ELF-1 (cell line): ENCODE data around the gene GRIK3.
A peak's percentile ranks its signal among the peaks of the same experiment; 100 is the strongest.
"Not testable (repeated sequence)": the region's sequence is repeated elsewhere in the genome, so short reads cannot be mapped to it uniquely, and the experiment has no call there.

Experiments used
- DNase-seq: peaks from one replicate; pipeline ENCODE4 v3.0.0-alpha.2; 2016; ENCODE audit warnings: low read depth, low spot score

The GRIK3 gene

DNA sequence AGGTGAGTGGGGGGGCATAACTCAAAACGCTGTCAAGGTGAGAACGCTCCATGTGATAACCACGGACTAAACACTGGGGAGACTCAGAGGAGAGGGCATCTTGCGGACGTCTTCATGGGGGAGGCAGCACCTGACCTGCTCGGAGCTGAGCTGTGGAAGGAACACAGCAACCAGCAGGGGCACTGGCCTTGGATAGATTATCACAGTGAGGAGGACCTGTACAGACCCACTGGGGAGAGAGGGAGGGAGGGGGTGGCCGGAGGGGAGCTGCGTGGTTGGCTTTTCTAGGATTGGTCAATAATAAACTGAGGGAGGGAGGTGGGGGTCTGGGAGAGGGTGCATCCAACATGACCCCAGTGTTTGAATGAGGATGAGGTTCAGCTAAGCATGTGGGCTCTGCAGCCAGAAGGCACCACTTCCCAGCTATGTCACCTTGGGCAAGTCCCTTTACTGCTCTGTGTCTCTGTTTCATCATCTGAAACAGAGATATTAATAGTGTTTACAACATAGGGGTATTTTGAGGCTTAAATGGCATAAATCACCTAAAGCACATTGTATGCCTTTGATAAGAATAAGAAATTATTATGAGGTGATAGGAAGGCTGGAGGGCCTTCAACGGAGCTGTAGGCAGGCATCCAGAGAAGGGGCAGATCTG is 123.3 kb downstream of the GRIK3 start:
- DNase-seq, result no peak

GRCh38 chr1:36909946-36910725 is 124.2 kb downstream of the GRIK3 start:
- DNase-seq, result no peak

GRCh38 chr1:36909359-36909758 is 125.0 kb downstream of the GRIK3 start:
- not testable (repeated sequence) for DNase-seq

GRCh38 chr1:36908096-36908495 is 126.2 kb downstream of the GRIK3 start:
- DNase-seq, result no peak

- no peak for DNase-seq
Observed at GRCh38 chr1:36906555-36906954, 127.8 kb downstream of the GRIK3 start.

DNA sequence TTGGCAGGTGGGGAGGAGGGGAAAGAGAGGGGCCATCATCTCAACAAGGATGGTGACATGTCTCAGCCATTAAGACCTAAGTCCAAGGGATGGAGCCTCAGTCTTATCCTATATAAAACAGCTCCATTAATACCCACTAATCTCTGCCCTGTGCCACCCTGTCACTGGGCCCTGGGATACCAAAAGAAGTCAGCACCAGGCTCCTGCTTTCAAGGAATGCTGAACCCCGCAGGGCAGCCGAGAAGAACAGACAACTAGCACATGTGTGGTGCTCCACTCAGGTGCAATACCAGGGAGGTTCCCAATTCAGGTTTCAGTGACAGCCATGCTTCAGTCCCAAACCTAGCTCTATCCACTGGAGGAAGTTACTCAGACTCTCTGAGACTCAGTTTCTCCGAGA is 128.4 kb downstream of the GRIK3 start:
- no peak for DNase-seq

DNA sequence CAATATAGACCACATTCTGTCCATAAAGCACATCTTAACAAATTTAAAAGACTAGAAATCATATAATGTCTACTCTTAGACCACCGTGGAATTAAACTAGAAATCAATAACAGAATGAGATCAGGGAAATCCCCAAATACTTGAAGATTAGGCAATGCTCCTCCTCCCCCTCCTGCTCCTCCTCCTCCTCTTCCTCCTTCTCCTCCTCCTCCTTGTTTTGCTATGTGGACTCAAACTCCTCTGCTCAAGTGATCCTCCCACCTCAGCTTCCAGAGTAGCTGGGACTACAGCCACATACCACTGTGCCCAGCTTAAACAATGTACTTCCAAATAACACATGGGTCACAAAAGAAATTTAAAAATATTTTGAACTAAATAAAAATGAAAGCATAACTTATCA is 134.2 kb downstream of the GRIK3 start:
- DNase-seq, result no peak

GRCh38 chr1:36897813-36898212 is 136.5 kb downstream of the GRIK3 start:
- not testable (repeated sequence) for DNase-seq

- no peak for DNase-seq
Observed at GRCh38 chr1:36894824-36895223, 139.5 kb downstream of the GRIK3 start.

GRCh38 chr1:36890776-36891175 is 143.5 kb downstream of the GRIK3 start:
- no peak for DNase-seq

DNA sequence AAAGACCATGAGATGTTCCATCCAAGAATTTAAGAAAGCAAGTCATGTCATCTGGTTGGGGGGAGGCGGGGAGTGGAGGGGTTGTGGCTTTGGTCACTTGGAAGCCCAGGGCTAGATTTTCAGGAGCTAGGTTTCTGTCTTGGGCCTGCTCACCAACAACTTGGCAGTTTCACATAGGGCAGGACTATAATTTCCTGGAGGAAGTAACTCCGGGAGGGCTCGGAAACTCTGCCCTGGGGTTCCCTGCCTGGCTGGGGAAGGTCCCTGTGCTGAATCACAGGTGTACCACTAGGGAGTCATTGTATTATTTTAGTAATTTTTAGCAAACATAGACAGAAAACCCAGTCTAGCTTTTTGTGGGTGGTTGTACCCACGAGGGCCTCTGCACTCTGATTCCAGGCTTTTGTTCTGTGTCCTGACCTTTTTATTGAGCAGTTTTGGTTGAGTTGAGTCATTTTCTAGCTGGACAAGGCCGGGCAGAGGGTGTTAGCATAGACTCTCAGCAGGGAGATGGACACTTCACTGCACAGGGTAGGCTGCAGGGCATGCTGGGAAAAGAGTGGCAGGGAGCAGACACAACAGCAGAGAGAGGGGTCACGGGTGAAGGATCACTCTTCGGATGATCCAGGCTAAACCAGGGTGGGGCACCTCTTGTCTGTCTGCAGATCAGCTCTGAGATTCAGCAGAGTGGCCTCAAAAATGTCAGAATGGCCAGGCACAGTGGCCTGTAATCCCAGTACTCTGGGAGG is 144.7 kb downstream of the GRIK3 start:
- peak; percentile 0 for DNase-seq

DNA sequence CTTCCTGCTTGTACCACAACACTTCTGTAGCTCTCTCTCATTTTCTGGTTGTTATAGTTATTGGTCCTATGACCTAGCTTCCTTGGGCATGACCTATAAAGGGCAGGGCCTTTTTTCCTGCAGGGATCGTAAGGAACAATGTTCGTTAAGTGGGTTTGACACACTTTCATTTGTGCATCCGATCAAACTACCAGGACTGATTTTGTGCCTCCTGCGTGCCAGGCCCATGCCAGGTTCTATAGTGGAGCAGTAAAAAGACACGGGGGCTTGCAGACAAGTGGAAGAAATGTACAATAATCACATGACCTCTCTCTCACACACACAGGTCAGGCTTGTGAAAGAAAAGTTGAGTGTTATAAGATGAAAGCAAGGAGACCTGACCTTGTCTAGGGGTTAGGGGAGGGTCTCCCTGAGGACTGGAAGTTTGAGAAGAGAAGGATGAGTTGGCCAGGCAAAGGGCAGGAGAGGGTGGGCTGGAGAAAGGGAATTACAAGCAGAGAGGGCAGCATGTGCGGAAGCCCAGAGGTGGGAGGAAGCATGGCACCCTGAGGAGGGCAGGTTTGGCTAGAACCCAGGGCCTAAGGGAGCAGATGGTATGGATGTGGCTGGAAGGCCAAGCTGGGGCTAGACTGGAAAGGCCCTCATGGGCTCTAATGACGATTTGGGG is 145.4 kb downstream of the GRIK3 start:
- DNase-seq, result no peak

- DNase-seq, result peak; percentile 37
Observed at GRCh38 chr1:36885540-36886357, 148.6 kb downstream of the GRIK3 start.

- DNase-seq, result no peak
Observed at GRCh38 chr1:36884801-36885200, 149.5 kb downstream of the GRIK3 start.

- DNase-seq, result peak; percentile 0
Observed at GRCh38 chr1:36884029-36884701, 150.2 kb downstream of the GRIK3 start.

DNA sequence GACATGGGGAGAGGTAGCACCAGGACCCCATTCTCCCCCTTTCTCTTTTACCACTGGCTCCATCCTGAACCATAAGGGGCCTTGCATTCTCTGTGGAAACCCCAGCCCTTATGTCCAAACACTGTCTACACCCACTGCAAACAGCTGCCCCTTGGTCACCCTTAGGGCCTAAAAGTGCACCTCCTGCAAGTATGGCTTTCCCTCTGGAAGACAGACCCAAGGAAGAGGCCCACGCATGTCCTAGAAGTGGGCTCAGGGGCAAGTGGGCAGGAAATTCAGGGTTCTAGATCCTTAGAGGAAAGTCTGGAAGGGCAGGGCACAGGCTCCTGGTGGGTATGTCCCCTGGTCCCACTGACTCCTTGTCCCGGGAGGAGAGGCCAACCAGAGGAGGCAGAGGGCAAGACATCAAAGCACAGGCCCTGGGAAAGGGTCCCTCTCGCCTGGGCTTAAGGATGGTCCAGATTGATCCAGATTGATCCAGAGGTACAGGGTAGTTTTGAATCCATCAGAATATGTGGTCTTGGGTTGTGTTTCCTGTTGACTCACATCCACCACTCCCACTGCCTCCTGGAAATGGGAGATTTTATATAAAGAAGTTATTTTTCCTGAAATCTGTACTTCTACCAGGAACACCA is 150.9 kb downstream of the GRIK3 start:
- no peak for DNase-seq

DNA sequence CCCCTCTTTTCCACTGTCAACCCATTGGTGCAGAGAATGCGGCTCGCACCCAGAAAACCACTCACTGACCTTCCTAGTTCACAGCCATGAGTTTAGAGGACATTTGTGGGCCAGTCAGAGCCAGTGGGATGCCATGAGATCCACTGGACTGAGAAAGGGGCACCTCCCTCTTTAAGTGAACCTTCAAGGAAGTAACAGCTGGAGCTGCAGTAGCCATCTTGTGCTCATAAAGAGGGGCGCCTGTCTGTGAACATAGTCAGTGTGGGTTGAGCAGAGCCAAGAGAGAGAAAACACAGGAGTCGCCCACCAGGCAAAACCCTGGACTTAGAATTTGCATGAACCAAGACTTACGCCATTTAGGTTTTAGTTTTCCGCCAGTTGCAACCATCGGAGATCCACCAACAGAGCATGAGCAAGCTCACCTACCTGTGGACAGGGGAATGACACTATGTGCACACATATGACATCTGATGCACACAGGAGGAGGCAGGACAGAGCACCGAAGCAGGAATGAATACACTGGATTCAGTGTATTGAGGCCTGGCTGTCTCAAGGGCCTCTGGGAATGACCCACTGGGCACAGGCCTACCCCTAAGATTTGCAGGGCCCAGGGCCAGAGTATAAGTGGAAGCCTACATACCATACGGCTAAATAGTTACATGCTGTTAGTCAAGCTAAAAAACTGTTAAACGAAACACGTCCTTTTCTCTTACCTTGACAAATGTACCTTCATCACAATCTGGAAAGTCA is 151.6 kb downstream of the GRIK3 start:
- peak; percentile 0 for DNase-seq

GRCh38 chr1:36881541-36881940 is 152.8 kb downstream of the GRIK3 start:
- DNase-seq, result peak; percentile 0

DNA sequence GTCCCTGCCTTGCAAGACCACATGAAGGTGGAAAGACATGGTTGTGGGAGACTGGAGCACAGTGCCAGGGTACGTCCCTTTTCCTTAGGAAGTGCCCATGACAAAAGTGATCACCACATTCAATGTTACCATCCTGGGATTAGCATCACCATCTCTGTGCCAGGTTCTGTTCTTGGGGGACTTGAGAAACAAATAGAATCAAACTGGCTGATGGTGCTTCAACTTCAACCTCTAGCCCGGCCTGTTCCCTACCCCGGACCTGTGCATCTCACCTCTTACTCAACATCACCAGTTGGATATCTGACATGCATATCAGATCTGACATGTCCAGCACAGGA is 153.3 kb downstream of the GRIK3 start:
- no peak for DNase-seq
